ENCODE data around the gene ZNF581. TPM values are rescaled to one million over a fixed set of nuclear protein-coding genes. Genes with fewer than 3 reads are reported as not detected.

The ZNF581 gene
- total RNA-seq, 1 donor from 2014 or later = 9.4 TPM

GRCh38 chr19:55656988-55657747, 13.7 kb downstream of the ZNF581 start:
- intact Hi-C loops (cut with micrococcal nuclease) = no loop called here
- ATAC-seq = no peak
- DNase-seq = no peak

DNA sequence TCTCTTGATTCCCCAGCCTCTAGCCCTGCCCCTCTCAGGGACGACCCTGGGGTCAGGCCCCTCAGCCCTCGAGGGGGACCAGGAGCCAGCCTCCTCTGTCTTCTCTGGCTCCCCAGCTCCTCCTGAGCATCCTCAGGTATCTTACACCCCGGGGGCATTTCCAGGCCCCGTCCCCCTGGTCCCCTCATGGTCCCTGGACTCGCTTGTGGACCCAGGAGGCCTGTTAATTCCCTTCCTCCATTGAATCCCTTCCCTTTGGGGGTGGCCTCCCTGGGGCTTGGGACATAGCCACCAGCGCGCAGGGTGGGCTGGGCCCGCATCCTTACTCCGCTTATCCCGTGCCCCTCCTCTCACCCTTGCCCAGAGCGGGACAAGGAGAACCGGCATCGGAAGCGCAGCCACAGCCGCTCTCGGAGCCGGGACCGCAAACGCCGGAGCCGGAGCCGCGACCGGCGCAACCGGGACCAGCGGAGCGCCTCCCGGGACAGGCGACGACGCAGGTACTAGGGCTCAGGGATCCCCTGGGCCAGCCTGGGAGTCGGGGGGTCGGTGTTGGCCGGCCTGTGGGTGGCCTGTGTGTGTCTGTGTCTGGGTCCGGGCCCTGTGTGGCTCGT, 15.5 kb downstream of the ZNF581 start:
- intact Hi-C loops (cut with micrococcal nuclease) = no loop called here
- no peak for ATAC-seq
- DNase-seq = no peak

- DNase-seq = no peak
- intact Hi-C loops (cut with micrococcal nuclease) = no loop called here
- ATAC-seq = no peak
Observed at GRCh38 chr19:55659822-55660221, 16.4 kb downstream of the ZNF581 start.

GRCh38 chr19:55660404-55660803, 17.0 kb downstream of the ZNF581 start:
- ATAC-seq (no peak), DNase-seq (no peak)
- intact Hi-C loops (cut with micrococcal nuclease) = no loop called here

GRCh38 chr19:55660991-55661390, 17.5 kb downstream of the ZNF581 start:
- no peak for DNase-seq
- intact Hi-C loops (cut with micrococcal nuclease) = no loop called here
- no peak for ATAC-seq

DNA sequence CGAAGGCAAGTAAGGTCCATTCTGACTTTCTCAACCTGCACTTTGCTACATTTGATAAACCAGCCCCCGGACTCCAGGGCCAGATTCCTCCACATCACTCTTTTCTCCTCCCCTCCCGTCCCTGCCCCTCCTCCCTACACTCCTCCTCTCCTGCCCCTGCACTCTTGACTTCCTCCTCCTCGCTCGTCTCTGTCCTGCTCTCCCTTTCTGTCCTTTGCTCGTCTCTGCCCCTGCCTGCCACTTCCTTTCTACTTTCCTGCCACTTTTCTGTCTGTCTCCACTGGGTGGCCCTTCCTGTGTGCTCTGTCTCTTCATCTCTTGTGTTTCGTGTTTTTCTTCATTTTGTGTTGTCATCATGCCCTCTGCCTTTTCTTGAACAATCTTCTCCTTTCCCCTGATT, 18.4 kb downstream of the ZNF581 start:
- intact Hi-C loops (cut with micrococcal nuclease) = no loop called here
- no peak for ATAC-seq
- DNase-seq = no peak

DNA sequence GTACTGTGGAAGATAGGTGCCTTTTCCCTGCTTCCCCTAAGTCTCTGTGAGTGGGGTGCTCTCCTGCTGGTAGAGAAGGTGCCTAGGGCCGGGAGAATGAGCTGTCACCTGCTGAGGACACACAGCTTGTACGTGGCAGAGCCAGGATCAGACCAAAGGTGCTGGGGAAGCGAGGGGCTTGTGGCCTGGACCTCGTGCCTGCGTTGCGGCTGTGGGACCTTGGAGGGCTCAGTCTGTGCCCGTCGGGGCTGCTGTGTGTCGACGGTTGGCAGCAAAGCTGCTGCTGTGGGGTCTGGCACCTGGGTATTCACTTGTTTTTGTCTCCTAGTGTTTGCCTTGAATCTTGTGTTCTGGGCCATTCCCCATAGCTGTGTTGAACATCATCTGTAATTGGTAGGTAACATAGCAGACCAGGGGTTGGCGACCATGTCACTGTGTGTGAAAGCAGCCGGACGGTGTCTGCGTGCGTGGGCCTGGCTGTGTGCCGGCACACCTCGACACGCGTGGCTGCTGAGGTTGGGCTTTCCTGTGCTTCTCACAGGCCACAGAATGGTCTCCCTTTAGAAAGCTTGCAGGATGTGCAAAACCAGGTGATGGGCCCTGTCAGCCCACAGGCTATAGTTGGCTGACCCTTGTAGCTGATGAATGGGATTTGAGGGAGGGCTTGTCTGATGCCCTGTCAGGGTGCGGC, 20.5 kb downstream of the ZNF581 start:
- ATAC-seq = no peak
- intact Hi-C loops (cut with micrococcal nuclease) = no loop called here
- no peak for DNase-seq

DNA sequence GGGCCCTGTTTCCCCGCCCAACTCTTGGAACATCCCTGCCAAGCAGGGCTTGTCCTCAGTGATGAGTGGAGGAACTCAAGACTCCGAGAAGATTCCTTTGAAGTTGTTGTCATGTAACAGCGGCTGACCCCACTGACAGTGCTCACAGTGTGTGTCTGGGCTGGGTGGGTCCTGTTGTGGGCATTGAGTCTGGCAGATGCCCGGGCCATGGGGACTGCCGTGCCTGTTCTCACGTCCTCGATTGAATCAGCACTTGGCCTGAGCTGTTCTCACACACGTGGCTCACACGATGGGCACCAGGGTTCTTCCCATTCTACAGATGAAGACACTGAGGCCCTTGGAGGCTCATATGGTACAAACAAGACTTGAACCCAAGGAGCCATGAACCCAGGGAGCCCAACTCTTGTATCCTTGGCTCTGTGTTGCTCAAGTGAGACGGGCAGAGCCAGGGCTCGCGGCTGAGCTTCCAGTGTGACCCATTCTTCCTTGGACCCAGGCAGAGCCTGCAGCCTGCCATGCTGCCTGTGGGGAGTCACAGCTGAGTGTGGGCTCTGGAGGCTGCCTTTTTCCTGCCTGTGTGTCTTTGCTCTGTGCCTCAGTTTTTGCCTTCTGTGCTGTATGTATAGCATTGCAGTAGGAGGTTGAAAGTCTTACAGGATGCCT, 23.0 kb downstream of the ZNF581 start:
- DNase-seq = no peak
- ATAC-seq = no peak
- intact Hi-C loops (cut with micrococcal nuclease) = no loop called here

DNA sequence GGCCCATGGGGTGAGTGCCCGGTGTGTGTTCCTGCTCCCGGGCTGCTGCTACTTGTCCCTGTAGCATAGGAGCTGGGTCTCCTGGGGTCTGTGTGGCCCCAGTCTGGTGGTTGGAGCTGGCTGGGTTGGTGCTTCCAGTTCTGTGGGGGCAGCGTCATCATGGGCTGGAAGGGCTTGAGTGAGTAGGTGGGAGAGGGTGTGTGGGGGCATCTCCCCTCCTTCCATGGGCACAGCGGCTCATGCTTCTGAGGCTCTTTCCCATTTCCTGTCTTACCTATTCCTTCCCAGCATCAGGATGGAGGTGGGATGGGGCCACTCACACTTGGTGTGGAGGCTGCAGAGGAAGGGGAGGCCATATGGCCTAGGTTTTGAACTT, 23.5 kb downstream of the ZNF581 start:
- ATAC-seq (no peak), DNase-seq (no peak)
- intact Hi-C loops (cut with micrococcal nuclease) = no loop called here

DNA sequence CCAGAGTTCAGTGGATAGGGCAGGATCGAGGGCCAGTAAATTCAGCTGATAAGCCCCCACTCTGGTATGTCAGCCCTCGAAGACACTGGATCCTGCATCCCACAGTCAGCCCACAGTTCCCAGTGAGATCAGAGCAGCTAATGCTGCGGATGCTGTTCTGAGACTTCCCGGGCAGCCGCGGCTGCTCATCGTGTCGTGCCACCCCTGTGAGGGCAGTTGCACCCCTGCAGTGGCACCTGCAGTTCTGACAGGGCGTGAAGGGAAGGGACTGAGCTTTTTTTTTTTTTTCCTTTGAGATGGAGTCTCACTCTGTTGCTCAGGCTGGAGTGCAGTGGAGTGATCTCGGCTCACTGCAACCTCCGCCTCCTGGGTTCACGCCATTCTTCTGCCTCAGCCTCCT, 24.1 kb downstream of the ZNF581 start:
- DNase-seq (no peak), ATAC-seq (no peak)
- intact Hi-C loops (cut with micrococcal nuclease) = no loop called here

GRCh38 chr19:55667958-55668357, 24.5 kb downstream of the ZNF581 start:
- intact Hi-C loops (cut with micrococcal nuclease) = no loop called here
- ATAC-seq = no peak
- DNase-seq = no peak

DNA sequence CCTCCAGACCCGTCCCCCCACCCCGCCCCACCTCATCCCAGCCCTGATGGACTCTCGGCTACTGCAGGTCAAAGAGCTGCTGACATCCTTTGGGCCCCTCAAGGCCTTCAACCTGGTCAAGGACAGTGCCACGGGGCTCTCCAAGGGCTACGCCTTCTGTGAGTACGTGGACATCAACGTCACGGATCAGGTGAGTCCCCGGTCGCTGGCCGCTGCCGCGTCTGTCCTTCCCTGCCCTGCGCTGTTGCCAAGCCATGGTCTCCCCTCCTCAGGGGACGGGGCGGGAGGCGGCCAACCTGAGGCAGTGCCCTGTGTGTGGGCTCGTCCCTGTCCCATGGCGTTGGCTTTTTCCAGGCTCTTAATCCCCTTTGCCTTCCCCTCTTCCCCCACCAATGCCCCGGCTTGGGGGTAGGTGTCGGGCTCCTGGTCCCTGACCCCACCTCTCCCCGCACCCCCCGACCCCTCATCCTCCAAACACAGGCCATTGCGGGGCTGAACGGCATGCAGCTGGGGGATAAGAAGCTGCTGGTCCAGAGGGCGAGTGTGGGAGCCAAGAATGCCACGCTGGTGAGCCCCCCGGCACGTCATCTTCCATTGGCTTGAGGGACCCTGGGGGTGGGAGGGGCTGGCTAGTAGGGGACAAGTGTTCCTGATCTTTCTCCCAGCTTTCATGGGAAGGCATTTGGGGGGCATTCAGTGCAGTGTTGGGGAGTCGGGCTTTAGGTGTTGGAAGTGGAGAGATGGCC, 25.3 kb downstream of the ZNF581 start:
- intact Hi-C loops (cut with micrococcal nuclease) = no loop called here
- DNase-seq (no peak), ATAC-seq (no peak)

DNA sequence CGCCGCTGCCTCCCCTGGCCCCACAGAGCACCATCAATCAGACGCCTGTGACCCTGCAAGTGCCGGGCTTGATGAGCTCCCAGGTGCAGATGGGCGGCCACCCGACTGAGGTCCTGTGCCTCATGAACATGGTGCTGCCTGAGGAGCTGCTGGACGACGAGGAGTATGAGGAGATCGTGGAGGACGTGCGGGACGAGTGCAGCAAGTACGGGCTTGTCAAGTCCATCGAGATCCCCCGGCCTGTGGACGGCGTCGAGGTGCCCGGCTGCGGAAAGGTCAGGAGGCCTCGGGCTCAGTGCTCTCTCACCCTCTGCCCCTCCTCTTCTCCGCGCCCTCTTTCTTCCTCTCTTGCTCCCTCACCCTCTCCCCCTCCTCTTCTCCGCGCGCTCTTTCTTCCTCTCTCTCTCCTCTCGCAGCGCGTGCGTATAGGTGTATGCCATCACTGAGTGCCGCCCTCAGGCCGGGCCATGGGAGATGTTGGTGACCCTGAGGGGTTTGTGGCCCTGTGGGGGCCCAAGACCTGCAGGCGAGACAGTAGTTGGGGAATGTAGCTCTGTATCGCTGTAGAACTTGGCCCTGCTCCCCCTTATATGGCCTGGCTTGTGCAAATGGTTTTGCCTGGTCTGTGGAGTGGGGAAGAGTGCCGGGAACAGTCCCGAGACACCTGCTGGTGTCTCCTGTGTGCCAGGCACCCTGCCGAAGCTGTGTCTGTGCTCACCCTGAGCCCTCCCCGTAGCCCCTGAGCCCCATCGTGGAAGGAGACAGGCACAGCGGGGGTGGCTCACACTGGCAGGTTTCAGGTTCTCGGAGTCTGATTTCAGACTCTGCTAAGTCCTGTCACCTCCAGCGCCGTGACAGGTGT, 26.2 kb downstream of the ZNF581 start:
- intact Hi-C loops (cut with micrococcal nuclease) = no loop called here
- ATAC-seq (no peak), DNase-seq (no peak)

- intact Hi-C loops (cut with micrococcal nuclease) = no loop called here
- ATAC-seq (no peak), DNase-seq (no peak)
Observed at GRCh38 chr19:55670280-55671053, 27.0 kb downstream of the ZNF581 start.

GRCh38 chr19:55671054-55671378, 27.6 kb downstream of the ZNF581 start:
- intact Hi-C loops (cut with micrococcal nuclease) = no loop called here
- ATAC-seq = no peak
- no peak for DNase-seq

- ATAC-seq = no peak
- no peak for DNase-seq
- intact Hi-C loops (cut with micrococcal nuclease) = no loop called here
Observed at GRCh38 chr19:55672418-55672817, 29.0 kb downstream of the ZNF581 start.

- intact Hi-C loops (cut with micrococcal nuclease) = no loop called here
- no peak for DNase-seq
- ATAC-seq = no peak
Observed at GRCh38 chr19:55673465-55673864, 30.0 kb downstream of the ZNF581 start.

DNA sequence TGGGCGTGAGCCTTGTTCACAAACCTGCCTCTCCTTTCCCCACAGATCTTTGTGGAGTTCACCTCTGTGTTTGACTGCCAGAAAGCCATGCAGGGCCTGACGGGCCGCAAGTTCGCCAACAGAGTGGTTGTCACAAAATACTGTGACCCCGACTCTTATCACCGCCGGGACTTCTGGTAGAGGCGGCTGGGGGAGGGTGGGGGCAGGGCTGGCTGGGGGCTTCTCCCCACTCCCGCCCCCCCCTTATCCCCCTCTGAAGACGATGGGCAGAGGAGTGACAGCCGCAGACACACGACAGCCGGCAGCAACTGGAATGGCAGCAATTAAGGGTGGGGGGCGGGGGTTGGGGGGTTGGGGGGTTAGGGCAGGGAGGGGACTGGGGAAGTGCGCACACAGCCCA, 30.4 kb downstream of the ZNF581 start:
- intact Hi-C loops (cut with micrococcal nuclease) = no loop called here
- ATAC-seq = no peak
- DNase-seq = no peak
